Bone marrow (tissue), 2 donors: Measurements from ENCODE around the gene GMDS.

Experiments used
- DNase-seq, 2 donors: peaks; one replicate each; lab custom pipeline; 2025; lab: John Stamatoyannopoulos, UW

GMDS gene

GRCh38 chr6:1940381-1940780 is 305.0 kb downstream of the GMDS start:
- DNase-seq = no peak

GRCh38 chr6:1933292-1933691 is 312.1 kb downstream of the GMDS start:
- DNase-seq = no peak

- DNase-seq = no peak
These were observed 313.6 kb downstream of the GMDS start for GRCh38 chr6:1931817-1932216.

GRCh38 chr6:1930356-1930755 is 315.0 kb downstream of the GMDS start:
- no peak for DNase-seq

- no peak for DNase-seq
These were observed 315.5 kb downstream of the GMDS start for GRCh38 chr6:1929931-1930330.

- DNase-seq = no peak
These were observed 319.5 kb downstream of the GMDS start for GRCh38 chr6:1925743-1926430.

GRCh38 chr6:1923449-1923848 is 322.0 kb downstream of the GMDS start:
- no peak for DNase-seq

- no peak for DNase-seq
These were observed 327.6 kb downstream of the GMDS start for GRCh38 chr6:1917626-1918371.

GRCh38 chr6:1916334-1917070 is 328.9 kb downstream of the GMDS start:
- DNase-seq = no peak

- no peak for DNase-seq
These were observed 330.2 kb downstream of the GMDS start for GRCh38 chr6:1915226-1915625.

GRCh38 chr6:1913577-1913976 is 331.8 kb downstream of the GMDS start:
- no peak for DNase-seq

GRCh38 chr6:1912731-1913130 is 332.7 kb downstream of the GMDS start:
- DNase-seq = no peak

GRCh38 chr6:1911474-1911873 is 333.9 kb downstream of the GMDS start:
- no peak for DNase-seq

GRCh38 chr6:1910621-1911407 is 334.6 kb downstream of the GMDS start:
- DNase-seq = no peak

- no peak for DNase-seq
These were observed 336.6 kb downstream of the GMDS start for GRCh38 chr6:1908784-1909183.

GRCh38 chr6:1906609-1907008 is 338.8 kb downstream of the GMDS start:
- DNase-seq = no peak

- DNase-seq = no peak
These were observed 339.4 kb downstream of the GMDS start for GRCh38 chr6:1906014-1906413.

- DNase-seq = no peak
These were observed 340.5 kb downstream of the GMDS start for GRCh38 chr6:1904898-1905297.

GRCh38 chr6:1904466-1904799 is 341.0 kb downstream of the GMDS start:
- no peak for DNase-seq

- DNase-seq = no peak
These were observed 341.5 kb downstream of the GMDS start for GRCh38 chr6:1903780-1904465.

- DNase-seq = no peak
These were observed 343.8 kb downstream of the GMDS start for GRCh38 chr6:1901556-1901955.

- DNase-seq = no peak
These were observed 348.5 kb downstream of the GMDS start for GRCh38 chr6:1896897-1897296.
